NCI-H748 (cell line): ENCODE measurements around the gene REG1A.

Experiments used
- DNase-seq: peaks from one replicate; lab custom pipeline; 2025; ENCODE audit not compliant: unreplicated experiment; lab: John Stamatoyannopoulos, UW

Gene REG1A

DNA sequence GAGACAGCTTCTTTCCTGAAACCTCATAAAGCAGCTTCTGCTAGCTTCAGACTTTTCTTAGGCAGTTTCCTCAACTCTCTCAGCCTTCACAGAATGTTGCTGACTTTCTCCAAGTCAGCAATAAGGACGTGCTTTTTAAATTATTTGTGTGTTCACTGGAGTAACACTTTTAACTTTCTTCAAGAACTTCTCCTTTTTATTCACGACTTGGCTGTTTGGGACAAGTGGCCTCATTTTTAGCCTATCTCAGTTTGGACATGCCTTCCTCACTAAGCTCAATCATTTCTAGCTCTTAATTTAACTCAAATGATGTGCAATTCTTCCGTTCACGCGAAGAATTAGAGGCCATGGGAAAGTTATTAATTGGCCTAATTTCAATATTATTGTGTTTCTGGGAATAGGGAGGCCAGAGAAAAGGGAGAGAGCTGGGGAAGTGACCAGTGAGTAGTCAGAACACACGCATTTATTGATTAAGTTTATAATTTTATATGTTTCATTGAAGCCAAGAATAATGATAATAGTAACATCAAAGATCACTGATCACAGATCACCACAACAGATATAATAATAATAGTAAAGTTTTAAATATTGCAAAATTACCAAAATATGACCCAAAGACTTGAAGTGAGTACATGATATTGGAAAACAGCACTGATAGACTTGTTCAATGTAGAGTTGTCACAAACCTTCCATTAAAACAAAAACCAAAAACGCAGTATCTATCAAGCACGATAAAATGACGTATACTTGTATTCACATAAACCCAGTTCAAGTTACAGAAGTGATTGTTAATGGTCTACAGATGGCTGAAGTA is 4.8 kb downstream of the REG1A start:
- no peak for DNase-seq

DNA sequence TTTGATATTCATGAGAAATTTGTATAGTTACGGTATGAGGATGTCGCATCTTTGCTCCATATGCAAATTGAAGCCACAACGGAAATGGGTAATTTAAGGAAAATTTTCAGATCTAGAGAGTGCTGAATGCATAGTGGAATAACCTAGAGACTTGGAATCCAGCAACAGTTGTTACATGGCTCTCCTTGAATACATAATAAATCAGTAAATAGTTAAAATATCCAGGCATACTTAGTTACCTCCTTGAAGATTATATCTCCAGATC is 5.4 kb downstream of the REG1A start:
- DNase-seq: no peak

DNA sequence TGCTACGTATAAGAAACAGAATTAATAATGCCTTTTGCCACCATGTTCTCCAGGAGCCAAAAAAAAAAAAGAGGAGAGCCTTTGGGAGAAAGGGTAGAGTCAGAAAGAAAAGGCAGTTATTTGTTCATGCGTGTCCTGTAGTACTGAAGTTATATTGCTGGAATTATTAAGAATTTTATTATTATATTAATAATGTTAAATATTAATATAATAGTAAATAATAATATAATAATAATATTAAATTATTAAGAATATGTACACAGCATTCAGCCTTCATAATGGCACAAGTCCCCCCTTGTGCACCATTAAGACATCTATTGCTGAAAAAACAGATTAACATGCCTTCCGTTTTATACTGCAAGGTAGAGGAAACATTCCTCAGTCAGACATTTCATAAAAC is 8.1 kb downstream of the REG1A start:
- DNase-seq: no peak

DNA sequence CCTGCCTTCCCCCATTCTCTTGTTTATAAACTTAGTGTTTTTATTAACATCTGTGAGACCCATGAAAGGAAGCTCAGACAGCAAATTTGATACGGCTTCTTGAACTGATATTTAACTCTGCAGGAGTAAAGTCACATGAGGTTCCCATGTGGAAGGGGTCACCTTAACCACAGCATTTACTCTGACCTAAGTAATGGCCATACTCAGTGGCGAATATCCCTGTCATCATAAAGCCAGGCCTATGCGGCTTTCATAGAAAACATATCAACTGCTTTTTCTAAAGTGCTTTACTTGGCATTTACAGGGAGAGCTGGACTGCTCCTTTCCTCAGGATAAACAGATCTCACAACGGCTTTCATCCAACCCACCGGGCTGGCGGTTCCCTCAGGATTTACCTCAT is 9.0 kb downstream of the REG1A start:
- DNase-seq: no peak

DNA sequence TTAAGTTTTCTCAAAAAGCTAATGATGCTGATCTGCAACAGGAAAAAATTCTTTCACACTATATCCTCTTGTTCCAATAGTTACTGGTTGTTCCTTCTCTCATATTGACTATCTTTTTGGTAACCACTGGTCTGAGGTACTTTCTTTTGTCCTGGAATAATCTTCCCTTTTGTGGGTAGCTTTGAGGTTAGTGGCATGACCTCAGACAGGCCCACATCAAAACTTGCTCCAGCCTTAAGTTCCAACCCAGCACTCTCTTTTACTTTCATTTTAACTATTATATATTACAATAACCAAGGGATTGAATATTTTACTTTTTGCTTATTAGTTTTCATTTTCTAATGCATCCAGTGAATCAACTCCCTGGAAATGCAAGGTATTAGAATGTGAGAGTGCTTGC is 9.5 kb downstream of the REG1A start:
- no peak for DNase-seq

DNA sequence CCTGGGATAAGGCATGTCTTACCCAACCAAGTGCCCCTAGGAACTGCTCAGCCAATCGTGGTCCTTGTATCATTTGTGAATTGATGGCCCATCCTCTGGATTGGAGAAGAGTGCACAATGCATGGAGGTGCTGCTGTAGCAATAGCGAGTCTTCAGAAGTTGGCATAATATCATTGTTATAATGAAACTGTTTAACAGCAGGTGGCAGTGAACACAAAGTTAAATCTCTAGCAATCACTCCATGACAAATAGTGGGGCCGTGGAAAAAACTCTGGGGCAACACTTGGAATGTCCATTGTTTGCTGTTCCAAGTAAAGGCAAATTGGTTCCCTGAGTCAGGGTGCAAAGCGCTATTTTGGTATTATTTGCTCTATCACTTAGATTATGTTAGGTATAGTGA is 11.4 kb downstream of the REG1A start:
- no peak for DNase-seq

DNA sequence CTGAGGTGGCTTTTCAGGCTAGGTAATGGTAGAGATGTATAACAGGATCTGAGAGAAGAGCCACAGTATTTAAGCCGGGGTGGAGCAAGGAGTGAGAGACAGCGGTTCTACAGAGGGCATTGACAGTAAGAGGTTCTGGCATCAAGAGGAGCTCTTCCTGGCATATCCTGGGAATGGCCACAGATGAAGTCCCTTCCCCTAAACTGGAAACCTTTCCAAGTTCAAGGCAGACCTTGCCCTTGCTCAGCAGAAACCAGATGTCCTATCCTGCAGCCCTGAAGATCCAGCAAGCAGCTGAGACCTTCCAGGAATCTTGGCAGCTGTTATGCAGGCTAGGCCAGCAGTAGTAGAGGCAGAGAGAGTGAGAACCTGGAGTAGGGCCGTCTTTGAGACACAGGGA is 18.1 kb downstream of the REG1A start:
- DNase-seq: no peak

DNA sequence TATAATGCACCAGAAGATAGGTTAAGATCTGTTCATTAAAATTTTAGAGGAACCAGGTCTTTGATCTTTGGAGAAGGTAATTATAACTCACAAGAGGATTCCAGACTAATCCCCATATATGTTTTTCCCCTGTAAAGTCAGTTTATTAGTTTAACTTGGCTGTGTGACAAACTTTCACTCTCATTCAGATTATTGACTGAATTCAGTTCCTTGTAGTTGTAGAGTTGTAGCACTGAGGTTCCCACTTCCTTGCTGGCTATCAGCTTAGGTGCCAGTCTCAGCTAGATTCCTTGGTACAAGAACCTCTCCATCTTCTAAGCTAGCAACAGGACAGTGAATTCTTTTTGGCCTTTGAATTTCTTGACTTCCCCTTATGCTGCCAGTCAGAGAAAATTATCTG is 19.1 kb downstream of the REG1A start:
- DNase-seq: no peak

DNA sequence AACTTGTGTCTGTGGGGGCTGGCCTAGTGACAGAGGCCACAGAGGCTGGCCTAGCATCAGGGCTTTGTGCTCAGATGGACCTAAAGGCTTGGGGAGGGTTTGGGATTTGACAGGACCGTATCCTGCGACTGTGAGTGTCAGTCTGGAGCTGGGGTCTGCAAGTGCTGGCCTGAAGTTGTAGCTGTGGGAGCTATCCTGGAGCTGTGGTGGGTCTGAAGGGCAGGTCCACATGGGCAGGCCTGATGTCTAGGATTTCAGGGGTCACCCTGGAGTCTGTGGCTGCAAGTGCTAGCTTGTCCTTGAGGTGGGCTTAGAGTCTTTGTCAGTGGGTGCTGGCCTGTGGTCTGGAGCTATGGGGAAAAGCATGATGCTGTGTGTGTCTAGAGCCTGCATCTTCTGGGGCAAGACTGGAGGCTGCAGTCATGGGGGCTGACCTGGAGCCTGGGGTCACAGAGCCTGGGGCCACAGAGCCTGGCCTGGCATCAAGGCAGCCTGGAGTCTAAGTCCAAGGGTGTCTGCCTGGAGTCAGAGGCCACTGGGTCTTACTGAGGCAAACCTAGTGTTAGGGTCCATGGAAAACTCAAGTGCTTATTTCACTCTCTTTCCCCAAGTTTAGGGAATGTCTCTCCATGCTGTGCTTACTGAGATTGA is 35.7 kb downstream of the REG1A start:
- DNase-seq: no peak

DNA sequence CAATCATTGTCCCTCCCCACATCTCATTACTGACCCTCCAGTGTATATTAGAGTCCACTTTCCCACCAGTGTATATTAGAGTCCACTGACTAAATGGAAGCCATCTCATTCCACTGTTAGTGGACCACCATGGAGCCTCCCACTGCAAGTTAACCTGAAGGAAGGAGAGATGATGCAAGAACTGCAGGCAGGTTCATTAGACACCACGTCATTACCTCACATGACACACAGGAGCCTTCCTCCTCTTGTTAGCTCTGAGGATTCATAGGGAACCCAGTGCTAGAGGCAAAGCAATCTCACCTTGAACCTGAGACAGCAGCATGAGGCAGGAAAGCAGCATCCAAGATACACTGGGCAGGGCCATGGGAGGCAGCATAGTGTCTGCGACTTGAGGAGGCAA is 38.7 kb downstream of the REG1A start:
- DNase-seq: no peak

DNA sequence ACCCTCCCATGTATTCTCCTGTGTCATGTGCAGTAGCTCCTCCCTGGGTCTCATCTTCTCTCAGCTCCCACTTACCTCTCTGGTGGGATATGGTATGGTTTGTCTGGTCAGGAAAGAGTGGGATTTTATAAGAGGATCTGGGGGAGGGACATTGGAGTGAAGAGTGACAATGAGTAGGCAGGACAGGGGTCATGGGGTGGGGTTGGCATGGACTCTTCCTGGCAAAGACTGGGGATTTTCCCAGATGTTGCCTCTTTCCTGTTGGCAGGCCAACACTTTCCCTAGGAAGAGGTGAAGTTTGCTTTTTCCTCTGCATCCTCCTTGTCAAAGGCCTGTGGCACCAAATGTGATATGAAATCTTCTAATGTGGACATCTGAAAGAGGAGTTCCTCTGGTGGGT is 39.4 kb downstream of the REG1A start, which contains the start of gene REG3A:
Gene REG3A, minus strand, starts transcription at position 101 of the 400 bp plus-strand sequence. CDS start 348 bp downstream, outside the sequence.
- DNase-seq: no peak

DNA sequence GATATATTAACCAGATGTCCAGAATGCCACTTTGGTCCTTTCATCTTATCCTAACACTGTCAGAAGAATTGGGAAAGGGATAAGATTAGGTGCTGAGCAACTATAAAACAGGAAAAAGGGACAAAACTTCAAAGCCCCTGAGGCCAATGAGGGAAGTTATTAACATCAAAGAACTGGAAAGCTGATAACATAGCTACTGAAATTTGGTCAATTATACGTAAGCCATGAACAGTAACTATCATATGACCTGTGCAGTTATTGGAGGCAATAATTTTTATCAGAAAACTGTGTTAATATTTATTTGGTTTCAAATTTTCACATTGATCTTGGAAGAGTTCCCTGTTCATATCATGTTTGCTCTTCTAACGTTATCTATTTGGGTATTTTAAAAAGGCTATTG is 41.8 kb downstream of the REG1A start:
- no peak for DNase-seq

DNA sequence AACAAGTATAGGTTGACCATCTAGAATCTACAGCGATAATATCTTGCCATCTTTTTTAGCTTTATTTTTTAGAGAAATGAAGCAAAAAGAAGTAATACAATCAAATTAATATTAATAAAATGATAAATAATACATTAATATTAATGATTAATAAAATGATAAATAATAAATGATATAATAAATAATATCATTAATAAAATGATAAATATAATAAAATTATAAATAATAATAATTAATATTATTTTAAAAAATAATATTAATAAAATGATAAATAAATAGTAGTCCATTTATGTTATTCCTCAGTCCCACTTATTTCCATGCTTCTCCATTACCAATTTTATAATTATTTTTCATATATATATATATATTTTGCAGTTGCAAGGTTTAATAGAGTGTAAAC is 42.5 kb downstream of the REG1A start:
- no peak for DNase-seq

DNA sequence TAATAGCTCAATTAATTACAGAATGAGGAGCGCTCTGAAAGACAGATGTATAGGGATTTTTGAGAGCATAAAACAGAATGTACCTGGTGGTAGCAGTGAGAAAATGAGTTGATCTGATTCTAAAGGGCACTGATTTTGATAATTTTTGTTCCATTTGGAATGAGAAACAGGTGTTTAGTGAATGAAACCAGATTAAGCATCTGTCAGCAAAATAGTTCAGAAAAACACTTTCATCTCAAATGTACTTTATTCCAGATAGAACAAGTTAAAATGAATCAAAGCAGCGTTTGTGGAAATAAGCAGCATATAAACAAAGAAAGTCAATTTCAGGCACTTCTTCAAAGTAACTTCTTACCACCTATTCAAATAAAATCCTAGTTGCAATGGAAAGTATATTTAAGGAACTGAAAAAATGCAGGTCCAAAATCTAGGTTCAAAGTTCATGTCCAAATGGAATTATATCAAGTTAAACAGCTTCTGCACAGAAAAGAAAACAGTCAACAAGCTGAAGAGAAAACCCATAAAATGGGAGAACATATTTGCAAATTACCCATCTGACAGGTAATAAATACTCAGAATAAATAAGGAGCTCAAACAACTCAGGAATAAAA is 51.2 kb downstream of the REG1A start:
- no peak for DNase-seq
